Neural cell (in vitro differentiated cells): ENCODE results near the gene CDCA3. TPM values are rescaled to one million over a fixed set of nuclear protein-coding genes. Genes with fewer than 3 reads are reported as not detected.

Source experiments
- H2AFZ ChIP-seq: fragments of 200-600, 300-800 bp; sonication (generic), shearing (Covaris generic); 2 replicates; pipeline ENCODE4 v1.6.0; 2014; ENCODE audit warnings: low read depth, mild to moderate bottlenecking, antibody characterized with exemption, low read length, moderate library complexity
- H3F3A ChIP-seq: fragments of 200-600 bp; shearing (Covaris generic); 2 replicates; pipeline ENCODE4 v1.6.1; 2016; ENCODE audit warnings: mild to moderate bottlenecking, moderate library complexity, mixed read lengths, antibody characterized with exemption, low read length; ENCODE audit not compliant: insufficient read depth, poor library complexity, severe bottlenecking
- H3K27ac ChIP-seq: fragments of 200-600, 300-800 bp; sonication (generic), shearing (Covaris generic); 2 replicates; pipeline ENCODE4 v1.5.1; 2014; ENCODE audit warnings: mild to moderate bottlenecking, low read length, moderate library complexity
- H3K27me3 ChIP-seq: fragments of 300-800, 200-600 bp; sonication (generic), shearing (Covaris generic); 2 replicates; pipeline ENCODE4 v1.6.0; 2014; ENCODE audit warnings: mild to moderate bottlenecking, low read depth, low read length, moderate library complexity; ENCODE audit not compliant: insufficient read depth
- H3K36me3 ChIP-seq: fragments of 300-800, 200-600 bp; sonication (generic), shearing (Covaris generic); 2 replicates; pipeline ENCODE4 v1.5.1; 2014; ENCODE audit warnings: mild to moderate bottlenecking, antibody characterized with exemption, low read length, moderate library complexity; ENCODE audit not compliant: insufficient read depth
- H3K4me2 ChIP-seq: fragments of 300-800, 200-600 bp; sonication (generic), shearing (Covaris generic); 2 replicates; pipeline ENCODE4 v1.6.0; 2014; ENCODE audit warnings: mild to moderate bottlenecking, low read length
- H3K4me3 ChIP-seq: fragments of 300-800, 200-600 bp; sonication (generic), shearing (Covaris generic); 2 replicates; pipeline ENCODE4 v1.5.1; 2014; ENCODE audit warnings: mild to moderate bottlenecking, low read length, moderate library complexity
- H3K79me2 ChIP-seq: fragments of 200-600 bp; shearing (Covaris generic); replicated peaks from 2 replicates; pipeline ENCODE4 v1.6.0; 2014; ENCODE audit warnings: mild to moderate bottlenecking, low read length, moderate library complexity; ENCODE audit not compliant: insufficient read depth
- H3K9ac ChIP-seq: fragments of 300-800, 200-600 bp; sonication (generic), shearing (Covaris generic); 2 replicates; pipeline ENCODE4 v1.6.1; 2016; ENCODE audit warnings: mild to moderate bottlenecking, low read length, mixed read lengths
- H3K9me2 ChIP-seq: fragments of 200-600 bp; shearing (Covaris generic); 2 replicates; pipeline ENCODE4 v1.6.1; 2016; ENCODE audit warnings: mild to moderate bottlenecking, low read length, mixed read lengths; ENCODE audit not compliant: insufficient read depth
- H3K9me3 ChIP-seq: fragments of 200-600, 300-800 bp; sonication (generic), shearing (Covaris generic); 2 replicates; pipeline ENCODE4 v1.6.1; 2016; ENCODE audit warnings: mild to moderate bottlenecking, mixed run types, low read length, moderate library complexity, mixed read lengths
- H4K20me1 ChIP-seq: fragments of 200-600 bp; shearing (Covaris generic); 2 replicates; pipeline ENCODE4 v1.6.1; 2016; ENCODE audit warnings: mild to moderate bottlenecking, mixed run types; ENCODE audit not compliant: insufficient read depth
- CTCF ChIP-seq: fragments of 450-650 bp; IDR thresholded peaks from 2 replicates; pipeline ENCODE4 v1.5.1; 2014; ENCODE audit warnings: antibody characterized with exemption, mild to moderate bottlenecking, moderate library complexity; ENCODE audit not compliant: poor library complexity, severe bottlenecking
- EP300 ChIP-seq: fragments of 450-650 bp; conservative IDR thresholded peaks from 2 replicates; pipeline ENCODE4 v1.6.1; 2014; ENCODE audit warnings: antibody characterized with exemption, mild to moderate bottlenecking, moderate library complexity; ENCODE audit not compliant: poor library complexity, severe bottlenecking
- EZH2 ChIP-seq: fragments of 200-600, 300-800 bp; shearing (Covaris generic), sonication (generic); IDR thresholded peaks from 2 replicates; pipeline ENCODE4 v1.6.1; 2014; ENCODE audit warnings: antibody characterized with exemption, low read length, borderline replicate concordance, mild to moderate bottlenecking; ENCODE audit not compliant: insufficient read depth, poor library complexity, severe bottlenecking
- MXI1 ChIP-seq: fragments of 450-650 bp; conservative IDR thresholded peaks from 2 replicates; pipeline ENCODE4 v1.6.1; 2014; ENCODE audit warnings: antibody characterized with exemption, mild to moderate bottlenecking; ENCODE audit not compliant: poor library complexity, severe bottlenecking
- POLR2AphosphoS5 ChIP-seq: IDR thresholded peaks from 2 replicates; pipeline ENCODE4 v1.6.1; 2012
- RAD21 ChIP-seq: fragments of 450-650 bp; conservative IDR thresholded peaks from 2 replicates; pipeline ENCODE4 v1.6.1; 2014; ENCODE audit warnings: antibody characterized with exemption, mild to moderate bottlenecking, moderate library complexity
- REST ChIP-seq: IDR thresholded peaks from 2 replicates; pipeline ENCODE4 v1.6.1; 2012; ENCODE audit warnings: borderline replicate concordance
- SMC3 ChIP-seq: fragments of 450-650 bp; conservative IDR thresholded peaks from 2 replicates; pipeline ENCODE4 v1.6.1; 2014; ENCODE audit warnings: antibody characterized with exemption, mild to moderate bottlenecking, moderate library complexity; ENCODE audit not compliant: poor library complexity
- TAF1 ChIP-seq: IDR thresholded peaks from 2 replicates; pipeline ENCODE4 v1.6.1; 2012; ENCODE audit warnings: low read depth
- polyA plus RNA-seq: library from polyadenylated mRNA; depleted of rRNA; stranded (reverse); fragments of >200 nt; gene quantifications from 2 replicates; pipeline ENCODE4 v1.2.3, GENCODE V29; 2014

CDCA3 gene
- polyA plus RNA-seq, 1 donor from 2014 or later = 7.3 TPM

GRCh38 chr12:6807170-6807569 lies 43.9 kb downstream of the CDCA3 start:
- Histone ChIP-seq H3K9me2 (no peaks in the 10 kb centered on the region), H3K9me3 (no peaks in the 10 kb centered on the region), H3K4me2 (no peak overlapping the region), H3K27me3 (no peaks in the 10 kb centered on the region), H3K4me3 (no peak overlapping the region), H3K79me2 (no peaks in the 10 kb centered on the region), H2AFZ (no peak overlapping the region), H3K27ac (no peak overlapping the region), H3K9ac (no peak overlapping the region), H4K20me1 (no peaks in the 10 kb centered on the region), H3K36me3 (no peaks in the 10 kb centered on the region), H3F3A (no peaks in the 10 kb centered on the region)
- no peak for TF ChIP-seq CTCF
- no peak for TF ChIP-seq EP300
- no peak for TF ChIP-seq RAD21
- no peak for TF ChIP-seq REST
- TF ChIP-seq SMC3 = no peak
- TF ChIP-seq MXI1 = no peak
- no peak for TF ChIP-seq TAF1
- no peak for TF ChIP-seq POLR2AphosphoS5
- no peak for TF ChIP-seq EZH2

- Histone ChIP-seq H3K79me2 (no peaks in the 10 kb centered on the region), H3F3A (no peaks in the 10 kb centered on the region), H3K9me2 (no peaks in the 10 kb centered on the region), H3K4me2 (no peak overlapping the region), H3K27me3 (no peaks in the 10 kb centered on the region), H4K20me1 (no peaks in the 10 kb centered on the region), H3K9me3 (no peaks in the 10 kb centered on the region), H3K4me3 (no peak overlapping the region), H3K9ac (no peak overlapping the region), H2AFZ (no peak overlapping the region), H3K36me3 (no peaks in the 10 kb centered on the region), H3K27ac (no peak overlapping the region)
- TF ChIP-seq EZH2 = no peak
- TF ChIP-seq REST = no peak
- TF ChIP-seq MXI1 = no peak
- TF ChIP-seq CTCF = no peak
- TF ChIP-seq RAD21 = no peak
Measured at GRCh38 chr12:6799147-6799546, 51.9 kb downstream of the CDCA3 start.
